AG09309 (cell line): ENCODE results near the gene DLG2.

Experiments
- DNase-seq: peaks from one replicate; pipeline ENCODE4 v3.0.0-alpha.2; 2010; ENCODE audit warnings: low read depth
- H3K4me3 ChIP-seq: 2 replicates; pipeline ENCODE4 v1.5.1; 2011; ENCODE audit warnings: mild to moderate bottlenecking, low read depth, low read length, moderate library complexity; ENCODE audit not compliant: control insufficient read depth
- TF ChIP-seq, protein P1 (sequence below): IDR thresholded peaks from 2 replicates; pipeline ENCODE4 v1.5.1; 2011; ENCODE audit warnings: mild to moderate bottlenecking, low read depth, low read length, inconsistent platforms; ENCODE audit not compliant: insufficient read depth, control insufficient read depth; ENCODE audit errors: missing control alignments

The DLG2 gene

DNA sequence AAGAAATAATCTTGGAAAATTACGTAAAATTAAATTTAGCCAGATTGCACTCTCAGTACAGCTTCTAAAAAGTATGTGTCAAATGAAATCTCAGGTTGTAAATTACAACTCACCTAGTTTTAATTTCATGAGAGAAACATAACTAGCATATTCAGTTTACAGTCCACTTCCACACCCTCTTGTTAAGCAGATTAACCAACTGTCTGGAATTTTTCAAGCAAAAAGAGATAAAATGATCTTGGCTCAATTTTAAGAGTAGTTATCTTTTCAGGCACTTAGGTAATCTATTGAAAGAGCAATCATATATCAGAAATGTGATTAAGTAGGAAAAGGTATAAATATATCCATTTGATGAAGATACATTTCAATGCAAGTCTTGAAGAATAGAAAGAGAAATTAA lies 1412.6 kb downstream of the DLG2 start:
- H3K4me3 ChIP-seq: no peak overlapping the region
- TF ChIP-seq, protein P1, sequence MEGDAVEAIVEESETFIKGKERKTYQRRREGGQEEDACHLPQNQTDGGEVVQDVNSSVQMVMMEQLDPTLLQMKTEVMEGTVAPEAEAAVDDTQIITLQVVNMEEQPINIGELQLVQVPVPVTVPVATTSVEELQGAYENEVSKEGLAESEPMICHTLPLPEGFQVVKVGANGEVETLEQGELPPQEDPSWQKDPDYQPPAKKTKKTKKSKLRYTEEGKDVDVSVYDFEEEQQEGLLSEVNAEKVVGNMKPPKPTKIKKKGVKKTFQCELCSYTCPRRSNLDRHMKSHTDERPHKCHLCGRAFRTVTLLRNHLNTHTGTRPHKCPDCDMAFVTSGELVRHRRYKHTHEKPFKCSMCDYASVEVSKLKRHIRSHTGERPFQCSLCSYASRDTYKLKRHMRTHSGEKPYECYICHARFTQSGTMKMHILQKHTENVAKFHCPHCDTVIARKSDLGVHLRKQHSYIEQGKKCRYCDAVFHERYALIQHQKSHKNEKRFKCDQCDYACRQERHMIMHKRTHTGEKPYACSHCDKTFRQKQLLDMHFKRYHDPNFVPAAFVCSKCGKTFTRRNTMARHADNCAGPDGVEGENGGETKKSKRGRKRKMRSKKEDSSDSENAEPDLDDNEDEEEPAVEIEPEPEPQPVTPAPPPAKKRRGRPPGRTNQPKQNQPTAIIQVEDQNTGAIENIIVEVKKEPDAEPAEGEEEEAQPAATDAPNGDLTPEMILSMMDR: no peak
- no peak for DNase-seq

DNA sequence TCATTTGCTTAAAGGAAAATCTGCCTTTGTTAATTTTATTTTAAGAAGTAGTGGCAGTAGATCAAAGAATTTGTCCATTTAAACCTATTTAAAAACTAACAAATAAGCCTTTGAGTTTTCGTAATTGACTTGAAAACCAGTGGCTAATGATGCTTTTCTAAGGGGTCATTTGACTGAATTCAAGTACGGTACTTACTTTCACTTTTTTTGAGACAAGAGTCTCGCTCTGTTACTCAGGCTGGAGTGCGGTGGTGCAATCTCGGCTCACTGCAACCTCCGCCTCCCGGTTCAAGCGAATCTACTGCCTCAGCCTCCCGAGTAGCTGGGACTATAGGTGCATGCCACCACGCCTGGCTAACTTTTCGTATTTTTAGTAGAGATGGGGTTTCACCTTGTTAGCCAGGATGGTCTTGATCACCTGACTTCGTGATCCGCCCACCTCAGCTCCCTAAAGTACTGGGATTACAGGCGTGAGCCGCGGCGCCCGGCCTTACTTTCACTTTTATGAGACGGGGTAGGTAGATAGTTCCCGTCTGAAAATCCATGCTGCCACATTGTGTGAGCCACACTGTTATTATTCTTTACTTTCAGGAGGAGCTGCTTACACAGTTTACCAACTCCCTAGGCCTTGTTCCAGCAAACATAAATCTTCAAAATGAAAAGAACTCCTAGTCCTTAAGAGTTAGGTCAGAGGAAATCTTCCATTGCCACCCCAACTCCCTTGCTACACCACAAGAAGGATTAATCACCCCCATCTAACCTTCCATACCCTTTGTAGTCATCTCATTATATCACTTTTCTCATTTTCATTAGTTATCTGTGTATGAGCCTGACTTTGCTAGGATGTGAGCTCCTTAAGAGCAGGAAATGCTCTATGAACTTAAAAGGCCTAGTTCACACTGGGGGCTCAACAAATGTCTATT lies 1414.4 kb downstream of the DLG2 start:
- no peak for DNase-seq
- TF ChIP-seq, protein P1: no peak
- no peak overlapping the region for H3K4me3 ChIP-seq

DNA sequence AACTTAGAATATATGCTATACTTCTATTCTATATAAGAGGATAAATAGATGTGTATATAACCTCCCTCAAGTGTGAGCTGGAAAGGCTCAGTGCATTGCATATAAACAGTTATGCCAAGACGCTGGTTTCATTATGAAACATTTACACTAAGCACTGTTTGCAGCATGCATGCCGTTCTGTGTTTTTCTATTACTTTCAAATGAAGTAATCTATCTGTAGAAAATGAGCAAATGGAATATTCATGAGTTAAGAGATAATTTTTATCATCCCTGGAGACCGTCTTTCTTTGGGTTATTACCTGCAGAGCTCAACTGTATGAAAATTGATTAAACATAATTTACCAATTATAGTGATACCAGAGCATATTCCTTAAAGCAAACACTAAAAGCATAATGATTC lies 1415.2 kb downstream of the DLG2 start:
- DNase-seq: no peak
- H3K4me3 ChIP-seq: no peak overlapping the region
- TF ChIP-seq, protein P1: no peak

DNA sequence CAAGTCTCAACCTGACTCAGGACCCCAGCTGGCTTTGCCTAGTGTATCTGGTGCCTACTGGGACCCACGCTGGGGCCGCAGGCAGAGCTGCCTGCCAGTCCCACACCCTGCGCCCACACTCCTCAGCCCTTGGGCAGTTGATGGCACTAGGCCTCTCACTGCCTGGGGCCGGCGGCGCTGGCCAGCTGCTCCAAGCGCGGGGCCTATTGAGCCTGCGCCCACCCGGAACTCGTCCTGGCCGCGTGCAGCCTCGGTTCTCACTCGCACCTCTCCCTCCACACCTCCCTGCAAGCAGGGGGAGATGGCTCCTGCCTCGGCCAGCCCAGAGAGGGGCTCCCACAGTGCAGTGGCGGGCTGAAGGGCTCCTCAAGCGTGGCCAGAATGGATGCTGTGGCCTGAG lies 1432.4 kb downstream of the DLG2 start:
- TF ChIP-seq, protein P1: no peak
- no peak for DNase-seq

DNA sequence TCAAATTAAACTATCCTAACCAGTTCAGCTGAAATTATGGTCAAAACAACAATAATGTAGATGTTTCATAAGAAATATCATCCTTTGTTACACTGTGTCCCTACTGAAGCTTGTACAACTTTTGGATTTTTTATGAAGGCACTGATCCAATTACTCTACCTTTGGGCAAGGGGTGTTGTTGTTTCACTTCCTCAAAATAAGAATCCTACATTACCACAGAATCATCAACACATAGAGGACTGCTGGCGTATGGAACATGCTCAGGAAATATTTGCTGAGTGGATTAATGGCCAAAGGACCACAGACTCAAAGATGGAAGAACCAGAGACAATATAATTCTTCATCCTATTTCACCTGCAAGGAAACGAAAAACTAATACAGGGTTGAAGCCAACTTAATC lies 1433.4 kb downstream of the DLG2 start:
- no peak for DNase-seq

More for the DNA sequence above, 1432.4 kb downstream of the DLG2 start:
- no peak overlapping the region for H3K4me3 ChIP-seq

DNA sequence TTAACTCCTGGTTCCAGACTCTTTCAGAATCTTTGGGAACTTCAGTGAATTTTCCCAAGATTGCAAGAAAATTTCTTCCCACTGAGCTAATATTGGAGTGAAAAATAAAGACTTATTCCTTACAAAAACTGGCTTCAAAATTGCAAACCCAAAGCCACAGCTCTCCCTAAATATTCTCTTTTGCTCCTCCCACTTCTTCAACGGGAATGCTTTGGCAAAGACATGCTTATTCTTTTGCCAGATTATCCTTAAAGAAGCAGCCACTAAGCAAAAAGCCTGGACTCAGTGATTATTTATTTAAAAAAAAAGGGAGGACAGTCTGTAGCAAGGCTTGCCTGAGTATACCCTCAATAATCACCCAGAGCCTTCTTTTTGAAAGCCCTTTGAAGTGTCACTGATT lies 1438.6 kb downstream of the DLG2 start:
- no peak for DNase-seq
- no peak overlapping the region for H3K4me3 ChIP-seq
- TF ChIP-seq, protein P1: no peak

More for the DNA sequence above, 1433.4 kb downstream of the DLG2 start:
- TF ChIP-seq, protein P1: no peak
- H3K4me3 ChIP-seq: no peak overlapping the region
